ENCODE data around the gene ALDH3A1.

ALDH3A1 gene

GRCh38 chr17:19707728-19708221 lies 40.3 kb downstream of the ALDH3A1 start:
- DNase-seq (ENCODE audit: low read depth in 2 of 2), result no peak
- H3K4me3 ChIP-seq (replicated peaks in 1 of 2; ENCODE audit: low read depth in 2 of 2, low read length in 2 of 2), result no peak overlapping the region
- TF ChIP-seq, protein P1, sequence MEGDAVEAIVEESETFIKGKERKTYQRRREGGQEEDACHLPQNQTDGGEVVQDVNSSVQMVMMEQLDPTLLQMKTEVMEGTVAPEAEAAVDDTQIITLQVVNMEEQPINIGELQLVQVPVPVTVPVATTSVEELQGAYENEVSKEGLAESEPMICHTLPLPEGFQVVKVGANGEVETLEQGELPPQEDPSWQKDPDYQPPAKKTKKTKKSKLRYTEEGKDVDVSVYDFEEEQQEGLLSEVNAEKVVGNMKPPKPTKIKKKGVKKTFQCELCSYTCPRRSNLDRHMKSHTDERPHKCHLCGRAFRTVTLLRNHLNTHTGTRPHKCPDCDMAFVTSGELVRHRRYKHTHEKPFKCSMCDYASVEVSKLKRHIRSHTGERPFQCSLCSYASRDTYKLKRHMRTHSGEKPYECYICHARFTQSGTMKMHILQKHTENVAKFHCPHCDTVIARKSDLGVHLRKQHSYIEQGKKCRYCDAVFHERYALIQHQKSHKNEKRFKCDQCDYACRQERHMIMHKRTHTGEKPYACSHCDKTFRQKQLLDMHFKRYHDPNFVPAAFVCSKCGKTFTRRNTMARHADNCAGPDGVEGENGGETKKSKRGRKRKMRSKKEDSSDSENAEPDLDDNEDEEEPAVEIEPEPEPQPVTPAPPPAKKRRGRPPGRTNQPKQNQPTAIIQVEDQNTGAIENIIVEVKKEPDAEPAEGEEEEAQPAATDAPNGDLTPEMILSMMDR (IDR thresholded peaks at IDR 0.05; ENCODE audit: low read depth, low read length), result no peak

DNA sequence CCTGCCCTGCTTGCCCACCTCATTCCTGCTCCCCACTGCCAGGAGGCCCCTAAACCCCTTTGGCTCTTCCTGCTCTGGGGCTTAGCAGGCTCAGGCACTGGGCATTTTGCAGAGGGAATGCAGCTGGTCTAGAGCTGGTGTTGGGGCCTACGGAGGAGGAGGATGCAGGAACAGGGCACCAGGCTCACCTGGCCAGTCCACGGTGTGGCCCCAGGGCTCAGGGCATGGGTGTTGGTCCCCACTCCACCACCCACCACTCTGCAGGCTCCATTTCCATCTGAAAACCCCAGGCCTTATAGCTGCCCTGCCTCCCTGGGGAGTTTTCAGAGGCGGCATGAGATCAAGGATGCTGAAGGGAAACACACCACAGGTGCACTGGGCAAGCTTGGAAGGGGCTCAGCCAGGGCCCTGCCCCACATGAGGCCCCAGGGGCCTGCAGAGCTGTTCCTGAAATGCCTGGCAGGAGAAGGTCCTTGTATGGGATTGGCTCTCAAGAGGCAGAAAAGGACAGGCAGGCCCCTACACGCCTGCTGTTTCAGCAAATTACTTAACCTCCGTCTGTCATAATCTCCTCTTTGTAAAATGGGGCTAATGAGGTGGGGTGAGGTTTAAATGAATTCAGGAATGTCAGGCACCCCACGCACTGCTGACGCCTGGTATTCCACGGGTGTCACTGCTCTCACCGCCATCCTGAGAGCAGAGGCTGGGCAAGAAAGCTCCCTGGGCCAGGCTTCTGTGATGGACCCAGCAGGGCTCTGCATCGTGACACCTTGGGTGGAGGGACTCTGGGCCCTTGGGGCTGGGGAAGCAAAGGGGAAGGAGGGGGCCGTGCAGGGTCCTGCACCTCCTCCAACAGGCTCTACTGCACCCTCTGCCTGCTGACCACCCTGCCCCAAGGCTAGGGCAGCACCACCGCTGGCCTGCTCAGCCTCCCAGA lies 41.0 kb downstream of the ALDH3A1 start:
- DNase-seq (ENCODE audit: low read depth in 2 of 2), result no peak
- no peak overlapping the region for H3K4me3 ChIP-seq (replicated peaks in 1 of 2; ENCODE audit: low read depth in 2 of 2, low read length in 2 of 2)
- TF ChIP-seq, protein P1 (IDR thresholded peaks at IDR 0.05; ENCODE audit: low read depth, low read length), result no peak

DNA sequence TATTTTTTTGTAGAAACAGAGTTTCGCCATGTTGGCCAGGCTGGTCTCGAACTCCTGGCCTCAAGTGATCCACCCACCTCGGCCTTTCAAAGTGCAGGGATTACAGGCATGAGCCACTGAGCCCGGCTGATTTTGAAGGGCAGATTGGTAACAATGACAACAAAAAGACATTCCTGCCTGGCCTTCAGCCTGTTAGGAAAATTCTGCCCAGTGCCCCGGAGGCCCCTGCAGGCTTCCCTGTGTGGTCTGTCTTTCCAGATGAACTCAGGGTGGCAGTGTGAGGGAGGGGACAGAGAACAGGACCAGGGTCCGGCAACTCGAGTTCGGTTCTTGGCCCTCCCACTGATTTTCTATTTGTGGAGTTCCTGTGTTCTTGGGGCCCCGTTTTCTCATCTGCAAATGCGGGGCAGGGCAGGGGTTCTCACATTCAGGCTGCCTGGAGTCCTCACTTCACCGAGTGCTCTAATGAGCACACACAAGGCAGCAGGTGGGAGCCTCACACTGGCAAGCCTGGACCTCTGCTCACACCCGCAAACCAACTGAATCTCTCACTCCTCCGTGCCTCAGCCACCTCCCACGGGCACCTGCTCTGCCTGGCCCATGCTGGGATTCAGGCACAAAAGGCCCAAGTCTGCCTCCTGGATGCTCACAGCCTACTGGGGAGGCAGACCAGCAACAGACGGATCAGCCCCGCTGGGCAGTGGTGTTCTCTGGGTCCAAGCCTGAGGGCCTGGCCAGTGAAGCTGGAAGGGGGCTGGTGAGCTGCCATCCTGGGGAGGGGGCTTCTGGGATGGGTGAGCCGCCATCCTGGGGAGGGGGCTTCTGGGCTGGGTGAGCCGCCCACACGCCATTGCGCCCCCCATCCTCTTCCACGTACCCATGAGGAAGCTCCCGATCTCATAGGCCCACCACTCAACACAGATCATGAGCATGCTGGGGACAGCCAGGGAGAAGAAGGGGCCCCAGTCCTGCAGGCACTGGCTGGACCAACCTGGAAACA lies 42.0 kb downstream of the ALDH3A1 start:
- TF ChIP-seq, protein P1 (IDR thresholded peaks at IDR 0.05; ENCODE audit: low read depth, low read length), result no peak
- no peak for DNase-seq (ENCODE audit: low read depth in 2 of 2)
- no peak overlapping the region for H3K4me3 ChIP-seq (replicated peaks in 1 of 2; ENCODE audit: low read depth in 2 of 2, low read length in 2 of 2)

DNA sequence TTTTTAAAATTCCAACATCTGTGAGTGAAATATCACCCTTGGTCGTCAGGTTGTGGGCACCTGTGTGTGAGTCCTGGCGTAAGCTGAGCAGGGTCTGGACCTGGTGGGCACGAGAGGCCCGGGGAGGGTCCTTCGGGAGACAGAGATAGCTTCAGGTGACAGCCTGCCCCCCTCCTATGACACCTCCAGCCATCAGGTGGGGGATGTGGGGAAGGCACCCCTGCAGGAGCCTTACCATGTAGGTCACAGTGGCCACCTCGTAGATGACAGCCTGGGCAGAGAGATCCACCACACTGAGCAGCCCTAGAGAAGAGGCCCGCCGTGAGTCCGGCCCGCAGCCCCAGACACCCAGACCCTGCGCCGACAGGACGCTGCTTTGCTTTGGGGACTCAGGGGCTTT lies 42.9 kb downstream of the ALDH3A1 start:
- no peak overlapping the region for H3K4me3 ChIP-seq (replicated peaks in 1 of 2; ENCODE audit: low read depth in 2 of 2, low read length in 2 of 2)
- TF ChIP-seq, protein P1 (IDR thresholded peaks at IDR 0.05; ENCODE audit: low read depth, low read length), result no peak
- DNase-seq (ENCODE audit: low read depth in 2 of 2), result no peak

GRCh38 chr17:19703828-19704613 lies 44.1 kb downstream of the ALDH3A1 start:
- TF ChIP-seq, protein P1 (IDR thresholded peaks at IDR 0.05; ENCODE audit: low read depth, low read length), result no peak
- no peak for DNase-seq (ENCODE audit: low read depth in 2 of 2)
- no peak overlapping the region for H3K4me3 ChIP-seq (replicated peaks in 1 of 2; ENCODE audit: low read depth in 2 of 2, low read length in 2 of 2)
